ENCODE results near the gene ARHGAP12.

The ARHGAP12 gene

GRCh38 chr10:31908157-31908556, 20.5 kb downstream of the ARHGAP12 start:
- Histone ChIP-seq H3K36me3 (ENCODE audit: low read length) (no peaks in the 10 kb centered on the region; the same call in 1 of the 2 replicates), H3K9me3 (ENCODE audit: insufficient read depth, low read length) (no peaks in the 10 kb centered on the region), H3K27ac (ENCODE audit: low read depth, low read length) (no peak overlapping the region), H2AFZ (ENCODE audit: low read depth, low read length, severe bottlenecking) (no peak overlapping the region), H3K79me2 (ENCODE audit: insufficient read depth, low read length) (peaks cover 21% of the 10 kb centered on the region), H3K27me3 (ENCODE audit: low read length) (no peaks in the 10 kb centered on the region), H3K9me2 (replicated peaks; ENCODE audit: insufficient read depth, low read length) (no peaks in the 10 kb centered on the region), H3K9ac (ENCODE audit: low read length) (no peak overlapping the region), H3K4me2 (ENCODE audit: low read depth, low read length, poor library complexity, severe bottlenecking) (no peak overlapping the region), H3F3A (ENCODE audit: insufficient read depth) (no peaks in the 10 kb centered on the region), H4K20me1 (ENCODE audit: low read depth, low read length) (no peaks in the 10 kb centered on the region), H3K4me3 (ENCODE audit: insufficient read depth, low read length, poor library complexity, severe bottlenecking) (no peak overlapping the region)
- TF ChIP-seq, protein P1, sequence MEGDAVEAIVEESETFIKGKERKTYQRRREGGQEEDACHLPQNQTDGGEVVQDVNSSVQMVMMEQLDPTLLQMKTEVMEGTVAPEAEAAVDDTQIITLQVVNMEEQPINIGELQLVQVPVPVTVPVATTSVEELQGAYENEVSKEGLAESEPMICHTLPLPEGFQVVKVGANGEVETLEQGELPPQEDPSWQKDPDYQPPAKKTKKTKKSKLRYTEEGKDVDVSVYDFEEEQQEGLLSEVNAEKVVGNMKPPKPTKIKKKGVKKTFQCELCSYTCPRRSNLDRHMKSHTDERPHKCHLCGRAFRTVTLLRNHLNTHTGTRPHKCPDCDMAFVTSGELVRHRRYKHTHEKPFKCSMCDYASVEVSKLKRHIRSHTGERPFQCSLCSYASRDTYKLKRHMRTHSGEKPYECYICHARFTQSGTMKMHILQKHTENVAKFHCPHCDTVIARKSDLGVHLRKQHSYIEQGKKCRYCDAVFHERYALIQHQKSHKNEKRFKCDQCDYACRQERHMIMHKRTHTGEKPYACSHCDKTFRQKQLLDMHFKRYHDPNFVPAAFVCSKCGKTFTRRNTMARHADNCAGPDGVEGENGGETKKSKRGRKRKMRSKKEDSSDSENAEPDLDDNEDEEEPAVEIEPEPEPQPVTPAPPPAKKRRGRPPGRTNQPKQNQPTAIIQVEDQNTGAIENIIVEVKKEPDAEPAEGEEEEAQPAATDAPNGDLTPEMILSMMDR (IDR thresholded peaks at IDR 0.05; ENCODE audit: insufficient read depth, low read length, poor library complexity, severe bottlenecking): no peak
- TF ChIP-seq EZH2phosphoT487 (conservative IDR thresholded peaks at IDR 0.05; ENCODE audit: low read length): no peak

- Histone ChIP-seq H3K27me3 (ENCODE audit: low read length) (no peaks in the 10 kb centered on the region), H3K4me2 (ENCODE audit: low read depth, low read length, poor library complexity, severe bottlenecking) (no peak overlapping the region), H3K79me2 (ENCODE audit: insufficient read depth, low read length) (peaks cover 25% of the 10 kb centered on the region), H3K27ac (ENCODE audit: low read depth, low read length) (no peak overlapping the region), H4K20me1 (ENCODE audit: low read depth, low read length) (no peaks in the 10 kb centered on the region), H3F3A (ENCODE audit: insufficient read depth) (no peaks in the 10 kb centered on the region), H3K36me3 (ENCODE audit: low read length) (no peaks in the 10 kb centered on the region; the same call in 1 of the 2 replicates), H3K9me3 (ENCODE audit: insufficient read depth, low read length) (no peaks in the 10 kb centered on the region), H3K4me3 (ENCODE audit: insufficient read depth, low read length, poor library complexity, severe bottlenecking) (no peak overlapping the region), H2AFZ (ENCODE audit: low read depth, low read length, severe bottlenecking) (no peak overlapping the region), H3K9ac (ENCODE audit: low read length) (no peak overlapping the region), H3K9me2 (replicated peaks; ENCODE audit: insufficient read depth, low read length) (no peaks in the 10 kb centered on the region)
- TF ChIP-seq, protein P1 (IDR thresholded peaks at IDR 0.05; ENCODE audit: insufficient read depth, low read length, poor library complexity, severe bottlenecking): no peak
- no peak for TF ChIP-seq EZH2phosphoT487 (conservative IDR thresholded peaks at IDR 0.05; ENCODE audit: low read length)
Measured at GRCh38 chr10:31906039-31906438, 22.6 kb downstream of the ARHGAP12 start.

- TF ChIP-seq EZH2phosphoT487 (conservative IDR thresholded peaks at IDR 0.05; ENCODE audit: low read length): no peak
- TF ChIP-seq, protein P1 (IDR thresholded peaks at IDR 0.05; ENCODE audit: insufficient read depth, low read length, poor library complexity, severe bottlenecking): no peak
- H2AFZ ChIP-seq (ENCODE audit: low read depth, low read length, severe bottlenecking): no peak overlapping the region
- H3K27ac ChIP-seq (ENCODE audit: low read depth, low read length): no peak overlapping the region
- no peak overlapping the region for H3K4me3 ChIP-seq (ENCODE audit: insufficient read depth, low read length, poor library complexity, severe bottlenecking)
- no peaks in the 10 kb centered on the region for H3F3A ChIP-seq (ENCODE audit: insufficient read depth)
- H3K79me2 ChIP-seq (ENCODE audit: insufficient read depth, low read length): peaks cover 25% of the 10 kb centered on the region
- no peaks in the 10 kb centered on the region for H4K20me1 ChIP-seq (ENCODE audit: low read depth, low read length)
- no peaks in the 10 kb centered on the region for H3K9me3 ChIP-seq (ENCODE audit: insufficient read depth, low read length)
- H3K27me3 ChIP-seq (ENCODE audit: low read length): no peaks in the 10 kb centered on the region
- no peaks in the 10 kb centered on the region; the same call in 1 of the 2 replicates for H3K36me3 ChIP-seq (ENCODE audit: low read length)
- H3K4me2 ChIP-seq (ENCODE audit: low read depth, low read length, poor library complexity, severe bottlenecking): no peak overlapping the region
- no peak overlapping the region for H3K9ac ChIP-seq (ENCODE audit: low read length)
- no peaks in the 10 kb centered on the region for H3K9me2 ChIP-seq (replicated peaks; ENCODE audit: insufficient read depth, low read length)
Measured at GRCh38 chr10:31905586-31905985, 23.0 kb downstream of the ARHGAP12 start.

All from SU-DHL-6 (cell line).